Measurements from ENCODE around the gene UBE2Z. TPM values are rescaled to one million over a fixed set of nuclear protein-coding genes. Genes with fewer than 3 reads are reported as not detected.

Gene UBE2Z
- total and polyA plus RNA-seq, 2 of the 13 experiments (the other 11 are each of a cell fraction or from before 2014, with no cell fraction given), result 63.2 to 122 TPM

DNA sequence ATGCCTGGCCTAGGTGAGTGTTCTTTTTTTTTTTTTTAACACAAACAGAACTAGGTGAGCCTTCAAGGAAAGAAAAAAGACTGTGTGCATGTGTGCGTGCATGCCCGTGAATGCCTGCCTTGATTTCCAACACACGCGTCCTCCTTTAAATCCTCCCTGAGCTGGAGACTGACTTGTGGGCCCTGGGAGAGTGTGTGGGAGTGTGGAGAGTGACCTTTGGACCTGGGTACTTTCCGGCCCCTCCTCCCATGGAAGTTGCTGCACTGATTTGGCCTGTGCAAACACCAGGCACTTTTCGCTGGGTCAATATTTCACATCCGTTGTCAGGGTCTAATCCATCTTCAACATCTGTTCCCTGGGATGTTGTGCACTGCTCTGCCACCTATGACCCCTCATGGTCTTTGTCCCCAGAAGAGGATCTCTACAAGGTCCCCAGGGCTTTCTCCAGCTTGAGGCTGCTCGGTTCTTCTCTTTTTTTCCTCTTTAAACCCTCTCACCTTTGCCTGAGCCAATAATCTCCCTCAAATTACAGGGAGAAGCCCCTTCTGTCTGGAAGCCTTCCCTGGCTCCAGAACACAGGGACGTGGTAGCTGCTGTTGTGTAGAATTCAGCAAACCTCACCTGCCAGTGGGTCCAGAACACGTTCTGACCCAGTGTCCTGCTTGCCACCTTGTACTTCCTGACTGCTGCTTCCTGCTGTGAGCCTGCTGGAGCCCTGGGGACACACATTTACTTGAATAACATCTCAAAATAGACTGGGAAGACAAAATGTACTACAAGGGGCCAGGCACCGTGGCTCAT, 36.5 kb upstream of the UBE2Z start (continued):
- TF ChIP-seq, protein P1, sequence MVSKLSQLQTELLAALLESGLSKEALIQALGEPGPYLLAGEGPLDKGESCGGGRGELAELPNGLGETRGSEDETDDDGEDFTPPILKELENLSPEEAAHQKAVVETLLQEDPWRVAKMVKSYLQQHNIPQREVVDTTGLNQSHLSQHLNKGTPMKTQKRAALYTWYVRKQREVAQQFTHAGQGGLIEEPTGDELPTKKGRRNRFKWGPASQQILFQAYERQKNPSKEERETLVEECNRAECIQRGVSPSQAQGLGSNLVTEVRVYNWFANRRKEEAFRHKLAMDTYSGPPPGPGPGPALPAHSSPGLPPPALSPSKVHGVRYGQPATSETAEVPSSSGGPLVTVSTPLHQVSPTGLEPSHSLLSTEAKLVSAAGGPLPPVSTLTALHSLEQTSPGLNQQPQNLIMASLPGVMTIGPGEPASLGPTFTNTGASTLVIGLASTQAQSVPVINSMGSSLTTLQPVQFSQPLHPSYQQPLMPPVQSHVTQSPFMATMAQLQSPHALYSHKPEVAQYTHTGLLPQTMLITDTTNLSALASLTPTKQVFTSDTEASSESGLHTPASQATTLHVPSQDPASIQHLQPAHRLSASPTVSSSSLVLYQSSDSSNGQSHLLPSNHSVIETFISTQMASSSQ (IDR thresholded peaks at IDR 0.05; ENCODE audit: low read depth), result peak; percentile 80
- TF ChIP-seq, protein P1 (CRISPR knock-in tag; IDR thresholded peaks at IDR 0.05; ENCODE audit: borderline replicate concordance), result peak; percentile 92; the same call in 1 of the 2 replicates
- TF ChIP-seq MAFG (CRISPR knock-in tag; IDR thresholded peaks at IDR 0.05), result no peak
- TF ChIP-seq ATF7-NPFF (CRISPR knock-in tag; IDR thresholded peaks at IDR 0.05; ENCODE audit: low read depth), result peak; percentile 91
- TF ChIP-seq, protein P2, sequence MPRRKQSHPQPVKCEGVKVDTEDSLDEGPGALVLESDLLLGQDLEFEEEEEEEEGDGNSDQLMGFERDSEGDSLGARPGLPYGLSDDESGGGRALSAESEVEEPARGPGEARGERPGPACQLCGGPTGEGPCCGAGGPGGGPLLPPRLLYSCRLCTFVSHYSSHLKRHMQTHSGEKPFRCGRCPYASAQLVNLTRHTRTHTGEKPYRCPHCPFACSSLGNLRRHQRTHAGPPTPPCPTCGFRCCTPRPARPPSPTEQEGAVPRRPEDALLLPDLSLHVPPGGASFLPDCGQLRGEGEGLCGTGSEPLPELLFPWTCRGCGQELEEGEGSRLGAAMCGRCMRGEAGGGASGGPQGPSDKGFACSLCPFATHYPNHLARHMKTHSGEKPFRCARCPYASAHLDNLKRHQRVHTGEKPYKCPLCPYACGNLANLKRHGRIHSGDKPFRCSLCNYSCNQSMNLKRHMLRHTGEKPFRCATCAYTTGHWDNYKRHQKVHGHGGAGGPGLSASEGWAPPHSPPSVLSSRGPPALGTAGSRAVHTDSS (CRISPR knock-in tag; conservative IDR thresholded peaks at IDR 0.05), result no peak
- TF ChIP-seq ZNF432 (CRISPR knock-in tag; IDR thresholded peaks at IDR 0.05; ENCODE audit: borderline replicate concordance), result no peak
- TF ChIP-seq PPARG (CRISPR knock-in tag; conservative IDR thresholded peaks at IDR 0.05), result peak; percentile 89
- TF ChIP-seq, protein P3, sequence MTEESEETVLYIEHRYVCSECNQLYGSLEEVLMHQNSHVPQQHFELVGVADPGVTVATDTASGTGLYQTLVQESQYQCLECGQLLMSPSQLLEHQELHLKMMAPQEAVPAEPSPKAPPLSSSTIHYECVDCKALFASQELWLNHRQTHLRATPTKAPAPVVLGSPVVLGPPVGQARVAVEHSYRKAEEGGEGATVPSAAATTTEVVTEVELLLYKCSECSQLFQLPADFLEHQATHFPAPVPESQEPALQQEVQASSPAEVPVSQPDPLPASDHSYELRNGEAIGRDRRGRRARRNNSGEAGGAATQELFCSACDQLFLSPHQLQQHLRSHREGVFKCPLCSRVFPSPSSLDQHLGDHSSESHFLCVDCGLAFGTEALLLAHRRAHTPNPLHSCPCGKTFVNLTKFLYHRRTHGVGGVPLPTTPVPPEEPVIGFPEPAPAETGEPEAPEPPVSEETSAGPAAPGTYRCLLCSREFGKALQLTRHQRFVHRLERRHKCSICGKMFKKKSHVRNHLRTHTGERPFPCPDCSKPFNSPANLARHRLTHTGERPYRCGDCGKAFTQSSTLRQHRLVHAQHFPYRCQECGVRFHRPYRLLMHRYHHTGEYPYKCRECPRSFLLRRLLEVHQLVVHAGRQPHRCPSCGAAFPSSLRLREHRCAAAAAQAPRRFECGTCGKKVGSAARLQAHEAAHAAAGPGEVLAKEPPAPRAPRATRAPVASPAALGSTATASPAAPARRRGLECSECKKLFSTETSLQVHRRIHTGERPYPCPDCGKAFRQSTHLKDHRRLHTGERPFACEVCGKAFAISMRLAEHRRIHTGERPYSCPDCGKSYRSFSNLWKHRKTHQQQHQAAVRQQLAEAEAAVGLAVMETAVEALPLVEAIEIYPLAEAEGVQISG (CRISPR knock-in tag; IDR thresholded peaks at IDR 0.05), result peak; percentile 90
- TF ChIP-seq, protein P4, sequence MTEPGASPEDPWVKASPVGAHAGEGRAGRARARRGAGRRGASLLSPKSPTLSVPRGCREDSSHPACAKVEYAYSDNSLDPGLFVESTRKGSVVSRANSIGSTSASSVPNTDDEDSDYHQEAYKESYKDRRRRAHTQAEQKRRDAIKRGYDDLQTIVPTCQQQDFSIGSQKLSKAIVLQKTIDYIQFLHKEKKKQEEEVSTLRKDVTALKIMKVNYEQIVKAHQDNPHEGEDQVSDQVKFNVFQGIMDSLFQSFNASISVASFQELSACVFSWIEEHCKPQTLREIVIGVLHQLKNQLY (CRISPR knock-in tag; IDR thresholded peaks at IDR 0.05), result peak; percentile 91
- TF ChIP-seq KMT2B (CRISPR knock-in tag; IDR thresholded peaks at IDR 0.05), result peak; percentile 76
- TF ChIP-seq, protein P5, sequence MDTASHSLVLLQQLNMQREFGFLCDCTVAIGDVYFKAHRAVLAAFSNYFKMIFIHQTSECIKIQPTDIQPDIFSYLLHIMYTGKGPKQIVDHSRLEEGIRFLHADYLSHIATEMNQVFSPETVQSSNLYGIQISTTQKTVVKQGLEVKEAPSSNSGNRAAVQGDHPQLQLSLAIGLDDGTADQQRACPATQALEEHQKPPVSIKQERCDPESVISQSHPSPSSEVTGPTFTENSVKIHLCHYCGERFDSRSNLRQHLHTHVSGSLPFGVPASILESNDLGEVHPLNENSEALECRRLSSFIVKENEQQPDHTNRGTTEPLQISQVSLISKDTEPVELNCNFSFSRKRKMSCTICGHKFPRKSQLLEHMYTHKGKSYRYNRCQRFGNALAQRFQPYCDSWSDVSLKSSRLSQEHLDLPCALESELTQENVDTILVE (CRISPR knock-in tag; IDR thresholded peaks at IDR 0.05), result peak; percentile 94
- peak; percentile 100 for TF ChIP-seq TARDBP (CRISPR knock-in tag; IDR thresholded peaks at IDR 0.05)
- peak; percentile 78; the same call in 1 of the 2 replicates for TF ChIP-seq CEBPB (IDR thresholded peaks at IDR 0.05; ENCODE audit: borderline replicate concordance, low read depth, low read length)
- TF ChIP-seq ZSCAN20 (CRISPR knock-in tag; IDR thresholded peaks at IDR 0.05; ENCODE audit: borderline replicate concordance), result no peak
- TF ChIP-seq, protein P6, sequence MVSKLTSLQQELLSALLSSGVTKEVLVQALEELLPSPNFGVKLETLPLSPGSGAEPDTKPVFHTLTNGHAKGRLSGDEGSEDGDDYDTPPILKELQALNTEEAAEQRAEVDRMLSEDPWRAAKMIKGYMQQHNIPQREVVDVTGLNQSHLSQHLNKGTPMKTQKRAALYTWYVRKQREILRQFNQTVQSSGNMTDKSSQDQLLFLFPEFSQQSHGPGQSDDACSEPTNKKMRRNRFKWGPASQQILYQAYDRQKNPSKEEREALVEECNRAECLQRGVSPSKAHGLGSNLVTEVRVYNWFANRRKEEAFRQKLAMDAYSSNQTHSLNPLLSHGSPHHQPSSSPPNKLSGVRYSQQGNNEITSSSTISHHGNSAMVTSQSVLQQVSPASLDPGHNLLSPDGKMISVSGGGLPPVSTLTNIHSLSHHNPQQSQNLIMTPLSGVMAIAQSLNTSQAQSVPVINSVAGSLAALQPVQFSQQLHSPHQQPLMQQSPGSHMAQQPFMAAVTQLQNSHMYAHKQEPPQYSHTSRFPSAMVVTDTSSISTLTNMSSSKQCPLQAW (CRISPR knock-in tag; IDR thresholded peaks at IDR 0.05), result peak; percentile 93
- TF ChIP-seq ZNF460 (CRISPR knock-in tag; IDR thresholded peaks at IDR 0.05; ENCODE audit: borderline replicate concordance), result peak; percentile 66; the same call in 1 of the 2 replicates

Data from HepG2 (cell line).